Liver (tissue), 9 donors: ENCODE results near the gene ZDHHC14. TPM values are rescaled to one million over a fixed set of nuclear protein-coding genes. Genes with fewer than 3 reads are reported as not detected.

Experiments used
- DNase-seq: peaks from one replicate; pipeline ENCODE4 v3.0.0-alpha.2; 2017; ENCODE audit warnings: low spot score
- H3K27ac ChIP-seq, 2 donors: one replicate each; pipeline ENCODE4 v1.7.0; 2013; ENCODE audit warnings: inconsistent platforms in 2 of 2, low read length in 2 of 2, control low read depth in 1 of 2, low read depth in 1 of 2, mild to moderate bottlenecking in 1 of 2
- H3K27me3 ChIP-seq, 4 donors: one replicate each; pipeline versions ENCODE4 v1.6.1 to v1.7.0; 2013; ENCODE audit warnings: low read length in 3 of 4, inconsistent platforms in 1 of 4, mild to moderate bottlenecking in 1 of 4, moderate library complexity in 1 of 4; ENCODE audit not compliant: control insufficient read depth in 4 of 4, insufficient read depth in 4 of 4
- H3K36me3 ChIP-seq, 4 donors: one replicate each; pipeline versions ENCODE4 v1.6.1 to v1.7.0; 2013; ENCODE audit warnings: low read length in 3 of 4, mild to moderate bottlenecking in 3 of 4, low read depth in 1 of 4, moderate library complexity in 1 of 4; ENCODE audit not compliant: control insufficient read depth in 4 of 4, insufficient read depth in 3 of 4
- H3K4me1 ChIP-seq, 4 donors: one replicate each; pipeline versions ENCODE4 v1.6.1 to v1.7.0; 2013; ENCODE audit warnings: low read length in 3 of 4, mild to moderate bottlenecking in 3 of 4, moderate library complexity in 1 of 4; ENCODE audit not compliant: control insufficient read depth in 4 of 4, insufficient read depth in 4 of 4
- H3K4me3 ChIP-seq, 3 donors: one replicate each; pipeline versions ENCODE4 v1.6.1 to v1.7.0; 2013; ENCODE audit warnings: low read length in 3 of 3, control low read depth in 1 of 3, low read depth in 1 of 3, mild to moderate bottlenecking in 1 of 3
- H3K9ac ChIP-seq, 2 donors: one replicate each; pipeline ENCODE4 v1.7.0; 2013; ENCODE audit warnings: low read length in 2 of 2, mild to moderate bottlenecking in 2 of 2, moderate library complexity in 2 of 2, control low read depth in 1 of 2, low read depth in 1 of 2
- H3K9me3 ChIP-seq, 4 donors: one replicate each; pipeline versions ENCODE4 v1.6.1 to v1.7.0; 2013; ENCODE audit warnings: low read length in 3 of 4; ENCODE audit not compliant: control insufficient read depth in 4 of 4
- ATF3 ChIP-seq: IDR thresholded peaks from 2 replicates; pipeline ENCODE4 v1.6.1; 2016; ENCODE audit warnings: antibody characterized with exemption
- CTCF ChIP-seq: fragments of 150-350 bp; IDR thresholded peaks from 2 replicates; pipeline ENCODE4 v1.5.1; 2017; ENCODE audit warnings: improper control_type of control experiment, low read depth, low read length; ENCODE audit not compliant: missing input control
- EGR1 ChIP-seq, 2 donors: IDR thresholded peaks; 2 replicates each; pipeline ENCODE4 v1.6.1; 2016 to 2018; ENCODE audit warnings: antibody characterized with exemption in 2 of 2, low read depth in 2 of 2
- FOXA1 ChIP-seq: IDR thresholded peaks from 2 replicates; pipeline ENCODE4 v1.6.1; 2016; ENCODE audit warnings: antibody characterized with exemption
- FOXA2 ChIP-seq: IDR thresholded peaks from 2 replicates; pipeline ENCODE4 v1.6.1; 2016; ENCODE audit warnings: antibody characterized with exemption
- GABPA ChIP-seq, 2 donors: IDR thresholded peaks in 1 of 2; conservative IDR thresholded peaks in 1 of 2; 2 replicates each; pipeline ENCODE4 v1.6.1; 2016; ENCODE audit warnings: antibody characterized with exemption in 2 of 2, mild to moderate bottlenecking in 1 of 2, moderate library complexity in 1 of 2
- HNF4A ChIP-seq, 2 donors: conservative IDR thresholded peaks; 2 replicates each; pipeline ENCODE4 v1.6.1; 2016; ENCODE audit warnings: antibody characterized with exemption in 2 of 2, mild to moderate bottlenecking in 2 of 2
- HNF4G ChIP-seq: IDR thresholded peaks from 2 replicates; pipeline ENCODE4 v1.6.1; 2016; ENCODE audit warnings: antibody characterized with exemption
- JUND ChIP-seq, 2 donors: IDR thresholded peaks; 2 replicates each; pipeline ENCODE4 v1.6.1; 2016; ENCODE audit warnings: antibody characterized with exemption in 2 of 2
- MAX ChIP-seq: IDR thresholded peaks from 2 replicates; pipeline ENCODE4 v1.6.1; 2016; ENCODE audit warnings: antibody characterized with exemption
- NR2F2 ChIP-seq: IDR thresholded peaks from 2 replicates; pipeline ENCODE4 v1.6.1; 2016; ENCODE audit warnings: antibody characterized with exemption
- RAD21 ChIP-seq, 2 donors: IDR thresholded peaks; 2 replicates each; pipeline ENCODE4 v1.6.1; 2016; ENCODE audit warnings: antibody characterized with exemption in 2 of 2, mild to moderate bottlenecking in 2 of 2
- REST ChIP-seq: IDR thresholded peaks from 2 replicates; pipeline ENCODE4 v1.6.1; 2016; ENCODE audit warnings: antibody characterized with exemption, mild to moderate bottlenecking
- RXRA ChIP-seq, 2 donors: IDR thresholded peaks; 2 replicates each; pipeline ENCODE4 v1.6.1; 2017 to 2018; ENCODE audit warnings: antibody characterized with exemption in 2 of 2, mild to moderate bottlenecking in 1 of 2
- SP1 ChIP-seq: IDR thresholded peaks from 2 replicates; pipeline ENCODE4 v1.6.1; 2018; ENCODE audit warnings: antibody characterized with exemption, mild to moderate bottlenecking
- TAF1 ChIP-seq: conservative IDR thresholded peaks from 2 replicates; pipeline ENCODE4 v1.6.1; 2016; ENCODE audit warnings: antibody characterized with exemption, mild to moderate bottlenecking
- YY1 ChIP-seq: IDR thresholded peaks from 2 replicates; pipeline ENCODE4 v1.6.1; 2016; ENCODE audit warnings: antibody characterized with exemption, mild to moderate bottlenecking
- ZBTB33 ChIP-seq: IDR thresholded peaks from 2 replicates; pipeline ENCODE4 v1.6.1; 2016; ENCODE audit warnings: antibody characterized with exemption
- whole genome bisulfite sequencing: extraction: QIAGEN DNeasy Blood & Tissue Kit; methylation state at CpG from one replicate; pipeline ENCODE4 v1.1.7; 2013; 5-methylcytosine and 5-hydroxymethylcytosine counted together
- polyA plus RNA-seq, 2 donors: library from polyadenylated mRNA; stranded (reverse) in 1 of 2; unstranded in 1 of 2; fragments of 200-250 nt in 1 of 2; fragments of >200 nt in 1 of 2; fragmentation: Nextera tagmentation in 1 of 2; extraction: Ambion mirVana in 1 of 2; gene quantifications; one replicate each; pipeline versions ENCODE4 v1.2.1 to v1.2.3, GENCODE V29; 2013 to 2015
- total RNA-seq, 2 donors: library from RNA; depleted of rRNA; stranded (reverse); fragments of >200 nt; gene quantifications; one replicate each; pipeline ENCODE4 v1.2.3, GENCODE V29; 2014
- donor health status: healthy.
- donor health status: healthy.
- donor health status: healthy.
- donor health status: healthy.
- donor health status: healthy.

Gene ZDHHC14
- total and polyA plus RNA-seq, 4 donors: 4.4 to 11.7 (median 8.4) TPM

GRCh38 chr6:157494132-157494710 is 113.2 kb downstream of the ZDHHC14 start:
- WGBS: 85% methylated on average over 6 of the region's 6 CpGs
- no peak for TF ChIP-seq GABPA (IDR thresholded peaks at IDR 0.05 in 1 of 2, conservative IDR thresholded peaks at IDR 0.05 in 1 of 2)
- TF ChIP-seq NR2F2: no peak
- TF ChIP-seq HNF4A (conservative IDR thresholded peaks at IDR 0.05): no peak
- no peak for TF ChIP-seq RXRA (IDR thresholded peaks at IDR 0.05)
- TF ChIP-seq FOXA1: no peak
- no peak for TF ChIP-seq MAX
- no peak for TF ChIP-seq ZBTB33
- no peak for TF ChIP-seq REST
- no peak for TF ChIP-seq YY1
- TF ChIP-seq ATF3: no peak
- TF ChIP-seq JUND (IDR thresholded peaks at IDR 0.05): no peak
- no peak for TF ChIP-seq TAF1
- TF ChIP-seq RAD21 (IDR thresholded peaks at IDR 0.05): no peak
- TF ChIP-seq HNF4G: no peak
- TF ChIP-seq SP1: no peak
- no peak for TF ChIP-seq CTCF
- no peak for TF ChIP-seq EGR1 (IDR thresholded peaks at IDR 0.05; ENCODE audit: low read depth in 2 of 2)
- no peak for TF ChIP-seq FOXA2
- Histone ChIP-seq H3K9ac (no peak overlapping the region), H3K4me3 (no peak overlapping the region), H3K4me1 (no peaks in the 10 kb centered on the region), H3K27me3 (no peaks in the 10 kb centered on the region), H3K36me3 (no peaks in the 10 kb centered on the region), H3K9me3 (no peaks in the 10 kb centered on the region), H3K27ac (no peak overlapping the region)
- no peak for DNase-seq
